HG03108 (cell line): ENCODE measurements around the gene TGIF2.
"Not testable (repeated sequence)": the region's sequence is repeated elsewhere in the genome, so short reads cannot be mapped to it uniquely, and the experiment has no call there.

Experiments
- ATAC-seq: cut with Tn5 transposase; IDR thresholded peaks from one replicate; pipeline ENCODE4 v1.9.1; 2021; ENCODE audit warnings: moderate library complexity; ENCODE audit not compliant: unreplicated experiment

Gene TGIF2

GRCh38 chr20:36576081-36576445, 2.7 kb downstream of the TGIF2 start:
- ATAC-seq = no peak

GRCh38 chr20:36578356-36579041, 5.1 kb downstream of the TGIF2 start:
- no peak for ATAC-seq

- no peak for ATAC-seq
Measured at GRCh38 chr20:36579996-36580545, 6.7 kb downstream of the TGIF2 start.

- no peak for ATAC-seq
Measured at GRCh38 chr20:36582322-36582721, 8.9 kb downstream of the TGIF2 start.

GRCh38 chr20:36582821-36583220, 9.4 kb downstream of the TGIF2 start:
- no peak for ATAC-seq

GRCh38 chr20:36584018-36584481, 10.7 kb downstream of the TGIF2 start:
- no peak for ATAC-seq

GRCh38 chr20:36585410-36586125, 12.2 kb downstream of the TGIF2 start:
- no peak for ATAC-seq

- ATAC-seq = no peak
Measured at GRCh38 chr20:36587388-36588070, 14.1 kb downstream of the TGIF2 start.

- no peak for ATAC-seq
Measured at GRCh38 chr20:36591281-36591680, 17.9 kb downstream of the TGIF2 start.

- no peak for ATAC-seq
Measured at GRCh38 chr20:36591854-36592641, 18.7 kb downstream of the TGIF2 start.

- ATAC-seq = no peak
Measured at GRCh38 chr20:36593347-36593929, 20.0 kb downstream of the TGIF2 start.

GRCh38 chr20:36599912-36600345, 26.5 kb downstream of the TGIF2 start:
- no peak for ATAC-seq

GRCh38 chr20:36601540-36601939, 28.1 kb downstream of the TGIF2 start:
- ATAC-seq = no peak

- peak; percentile 31 for ATAC-seq
Measured at GRCh38 chr20:36604952-36605398, 31.6 kb downstream of the TGIF2 start.

GRCh38 chr20:36605399-36606157, 32.2 kb downstream of the TGIF2 start, which contains the start of gene RAB5IF:
TSS of gene RAB5IF (plus strand) at chr20:36605779. CDS start at chr20:36605952, 173 bp downstream.
- peak; percentile 82 for ATAC-seq

GRCh38 chr20:36606158-36607066, 33.0 kb downstream of the TGIF2 start:
- ATAC-seq = peak; percentile 2

- ATAC-seq = no peak
Measured at GRCh38 chr20:36607586-36608387, 34.4 kb downstream of the TGIF2 start.

- ATAC-seq = not testable (repeated sequence)
Measured at GRCh38 chr20:36608388-36608728, 35.0 kb downstream of the TGIF2 start.
